Measurements from ENCODE around the gene SPRTN.

SPRTN gene

GRCh38 chr1:231338270-231339128 is at the start of gene SPRTN:
Gene SPRTN, plus strand, starts transcription at chr1:231338293. Its CDS starts 91 bp downstream, at chr1:231338384.
- no peak for DNase-seq (ENCODE audit: low read depth)

GRCh38 chr1:231295938-231296337 is 42.2 kb upstream of the SPRTN start:
- DNase-seq (ENCODE audit: low read depth), result no peak

- no peak for DNase-seq (ENCODE audit: low read depth)
These were observed 36.1 kb upstream of the SPRTN start for GRCh38 chr1:231301990-231302389.

GRCh38 chr1:231310391-231310934 is 27.6 kb upstream of the SPRTN start:
- DNase-seq (ENCODE audit: low read depth), result no peak

- no peak for DNase-seq (ENCODE audit: low read depth)
These were observed 26.2 kb upstream of the SPRTN start for GRCh38 chr1:231311720-231312431.

- no peak for DNase-seq (ENCODE audit: low read depth)
These were observed 25.7 kb upstream of the SPRTN start for GRCh38 chr1:231312432-231312788.

GRCh38 chr1:231313661-231314060 is 24.4 kb upstream of the SPRTN start:
- no peak for DNase-seq (ENCODE audit: low read depth)

GRCh38 chr1:231315887-231316286 is 22.2 kb upstream of the SPRTN start:
- peak; percentile 31 for DNase-seq (ENCODE audit: low read depth)

GRCh38 chr1:231317306-231318014 is 20.6 kb upstream of the SPRTN start:
- no peak for DNase-seq (ENCODE audit: low read depth)

GRCh38 chr1:231318015-231318355 is 20.1 kb upstream of the SPRTN start:
- no peak for DNase-seq (ENCODE audit: low read depth)

- no peak for DNase-seq (ENCODE audit: low read depth)
These were observed 19.5 kb upstream of the SPRTN start for GRCh38 chr1:231318568-231318967.

- no peak for DNase-seq (ENCODE audit: low read depth)
These were observed 19.0 kb upstream of the SPRTN start for GRCh38 chr1:231319080-231319479.

GRCh38 chr1:231322880-231323530 is 15.1 kb upstream of the SPRTN start:
- DNase-seq (ENCODE audit: low read depth), result no peak

GRCh38 chr1:231324660-231325059 is 13.4 kb upstream of the SPRTN start:
- no peak for DNase-seq (ENCODE audit: low read depth)

- no peak for DNase-seq (ENCODE audit: low read depth)
These were observed 11.8 kb upstream of the SPRTN start for GRCh38 chr1:231326248-231326647.

GRCh38 chr1:231327617-231328016 is 10.5 kb upstream of the SPRTN start:
- no peak for DNase-seq (ENCODE audit: low read depth)

- DNase-seq (ENCODE audit: low read depth), result no peak
These were observed 8.6 kb upstream of the SPRTN start for GRCh38 chr1:231329483-231329882.

GRCh38 chr1:231332761-231333160 is 5.3 kb upstream of the SPRTN start:
- DNase-seq (ENCODE audit: low read depth), result no peak

GRCh38 chr1:231334079-231334666 is 3.9 kb upstream of the SPRTN start:
- no peak for DNase-seq (ENCODE audit: low read depth)

GRCh38 chr1:231334952-231335351 is 3.1 kb upstream of the SPRTN start:
- DNase-seq (ENCODE audit: low read depth), result no peak
